ENCODE measurements around the gene NAALADL1.
"Not testable (repeated sequence)": the region's sequence is repeated elsewhere in the genome, so short reads cannot be mapped to it uniquely, and the experiment has no call there.

NAALADL1 gene

DNA sequence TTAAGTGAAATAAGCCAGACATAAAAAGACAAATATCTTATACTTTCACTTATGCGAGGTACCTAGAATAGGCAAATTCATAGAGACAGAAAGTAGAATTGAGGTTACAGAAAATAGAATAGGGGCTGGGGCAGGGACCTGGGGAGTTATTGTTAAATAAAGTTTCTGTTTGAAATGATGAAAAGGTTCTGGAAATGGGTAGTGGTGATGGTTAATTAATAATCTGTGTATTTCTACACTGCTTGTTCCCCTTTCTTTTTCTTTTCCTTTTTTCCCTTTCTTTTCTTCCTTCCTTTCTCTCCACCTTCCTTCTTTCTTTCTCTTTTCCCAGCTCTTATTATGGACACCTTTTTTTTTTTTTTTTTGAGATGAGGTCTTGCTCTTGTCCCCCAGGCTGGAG lies 2.8 kb downstream of the NAALADL1 start:
- DNase-seq (ENCODE audit: low spot score): no peak
- no peak for FAIRE-seq

DNA sequence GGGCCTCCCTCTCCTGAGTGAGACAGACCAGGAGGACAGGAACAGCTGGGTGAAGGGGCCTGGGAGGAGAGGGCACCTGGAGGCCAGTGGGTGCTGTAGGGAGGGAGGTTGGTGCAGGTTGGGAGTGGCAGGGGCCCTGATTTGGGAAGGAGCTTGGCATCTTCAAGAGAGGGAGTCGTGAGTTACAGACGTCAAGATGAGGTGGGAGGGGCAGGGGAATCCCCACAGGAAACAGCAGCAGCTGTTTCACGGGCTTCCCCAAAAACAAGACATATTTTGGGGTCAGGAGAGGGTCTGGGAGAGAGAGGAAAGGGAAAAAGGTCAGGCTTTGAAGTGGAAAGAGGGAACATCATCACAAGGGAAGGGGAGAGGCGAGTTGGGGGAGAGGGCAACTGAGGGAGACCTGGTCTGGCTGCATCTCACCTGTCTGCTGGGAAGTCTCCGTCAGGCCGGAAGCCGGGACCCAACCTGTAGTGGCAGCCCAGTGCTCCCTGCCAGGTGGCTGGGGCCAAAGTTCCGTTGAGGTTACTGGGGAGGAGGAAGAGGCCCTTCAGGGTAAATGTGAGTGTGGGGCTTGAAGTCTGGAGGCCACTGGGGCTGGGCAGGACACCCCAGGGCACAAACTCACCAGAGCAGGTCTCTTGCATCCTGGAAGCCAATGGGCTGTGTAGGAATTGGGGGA lies 4.4 kb downstream of the NAALADL1 start:
- FAIRE-seq (no peak), DNase-seq (ENCODE audit: low spot score) (no peak)

DNA sequence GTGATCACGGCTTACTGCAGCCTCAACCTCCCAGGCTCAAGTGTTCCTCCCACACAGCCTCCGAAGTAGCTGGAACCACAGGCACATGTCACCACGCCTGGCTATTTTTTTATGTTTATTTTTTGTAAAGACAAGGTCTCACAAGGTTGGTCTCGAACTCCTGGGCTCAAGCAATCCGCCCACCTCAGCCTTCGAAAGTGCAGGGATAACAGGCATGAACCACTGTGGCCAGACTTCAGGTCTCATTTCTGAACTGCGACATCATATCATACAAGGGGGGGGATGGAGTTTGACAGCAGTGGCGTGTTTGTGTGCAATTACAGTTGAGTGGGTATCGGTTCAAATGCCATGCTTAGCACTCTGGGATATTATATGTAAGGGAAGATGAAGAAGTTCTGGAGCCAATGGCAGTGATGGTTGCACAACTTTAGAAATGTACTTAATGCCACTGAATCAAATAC lies 6.9 kb downstream of the NAALADL1 start:
- DNase-seq (ENCODE audit: low spot score) (no peak), FAIRE-seq (no peak)

DNA sequence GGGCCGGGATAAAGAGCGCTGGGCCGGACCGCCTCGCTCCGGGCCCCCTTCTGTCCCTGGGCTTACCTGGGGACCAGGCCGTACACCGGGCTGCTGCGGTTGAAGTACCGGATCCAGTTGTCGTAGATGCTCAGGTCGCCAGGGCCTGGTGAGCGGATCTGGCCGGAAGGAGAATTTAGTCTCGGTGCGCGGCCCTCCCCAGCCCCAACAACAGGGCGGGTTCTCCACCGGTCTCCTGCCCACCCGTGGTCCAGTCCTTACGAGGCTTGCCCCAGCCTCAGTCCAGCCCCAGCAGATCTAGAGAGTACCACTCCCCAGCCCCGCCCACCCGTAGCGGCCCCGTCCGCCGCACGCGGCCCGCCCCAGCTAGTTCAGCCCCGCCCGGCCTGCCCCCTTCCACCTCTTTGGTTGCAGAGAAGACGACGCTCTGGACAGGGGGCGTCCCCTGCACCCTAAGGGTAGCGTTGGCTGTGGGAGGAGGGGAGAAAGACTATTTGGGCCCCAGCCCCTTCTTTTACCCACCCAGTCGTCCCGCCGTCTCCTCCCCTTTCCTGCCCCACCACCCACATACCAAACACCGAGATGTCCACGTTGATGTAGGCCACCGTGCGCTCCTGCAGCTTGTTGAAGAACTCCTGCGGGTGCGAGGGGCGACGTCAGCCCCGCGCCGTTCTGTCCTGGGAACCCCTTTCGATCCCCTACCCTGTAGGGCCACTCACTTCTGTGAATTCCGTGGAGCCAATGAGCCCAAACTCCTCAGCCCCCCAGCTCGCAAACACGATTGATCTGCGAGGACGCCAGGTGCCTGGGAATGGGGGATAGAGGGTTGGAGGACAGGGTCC lies 10.6 kb downstream of the NAALADL1 start:
- FAIRE-seq (no peak), DNase-seq (ENCODE audit: low spot score) (no peak)

DNA sequence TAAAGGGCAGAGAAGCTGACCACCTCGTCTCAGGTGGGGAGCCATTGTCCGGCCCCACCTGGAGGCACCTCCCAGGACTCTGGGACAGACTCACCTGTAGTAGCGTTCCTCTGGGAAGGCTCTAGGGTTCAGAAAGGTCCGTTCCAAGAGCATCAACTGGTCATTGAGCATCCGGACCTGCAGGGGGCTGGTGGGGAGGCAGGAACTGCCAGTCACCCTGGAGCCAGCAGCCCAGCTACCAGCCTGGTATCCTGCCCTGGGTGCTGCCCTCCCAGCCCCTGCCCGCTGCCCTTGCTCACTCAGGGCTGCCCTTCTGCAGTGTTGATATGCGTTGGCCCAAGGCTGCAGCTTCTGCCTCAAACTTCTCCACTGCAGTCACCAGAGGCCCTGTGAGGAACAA lies 12.6 kb downstream of the NAALADL1 start:
- FAIRE-seq: no peak
- no peak for DNase-seq (ENCODE audit: low spot score)

DNA sequence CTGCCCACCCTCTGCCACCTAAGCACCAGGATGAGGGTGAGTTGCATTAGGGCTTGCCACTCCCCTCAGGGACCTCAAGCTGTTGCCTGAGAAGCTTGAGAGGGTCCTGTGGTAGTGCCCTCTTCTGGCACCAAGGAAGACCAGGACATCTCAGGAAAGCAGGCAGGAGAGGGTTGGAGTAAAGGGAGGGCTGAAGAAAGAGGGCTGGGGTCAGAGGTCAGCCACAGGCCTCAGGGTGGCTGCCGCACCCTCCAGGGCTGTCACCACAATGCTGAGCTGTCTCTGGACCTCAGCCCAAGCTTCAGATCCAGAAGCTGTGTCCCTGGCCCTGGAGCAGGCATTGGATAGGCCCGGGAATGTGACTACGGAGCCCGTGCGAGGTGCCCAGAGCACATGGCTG lies 13.3 kb downstream of the NAALADL1 start:
- FAIRE-seq (no peak), DNase-seq (ENCODE audit: low spot score) (no peak)

DNA sequence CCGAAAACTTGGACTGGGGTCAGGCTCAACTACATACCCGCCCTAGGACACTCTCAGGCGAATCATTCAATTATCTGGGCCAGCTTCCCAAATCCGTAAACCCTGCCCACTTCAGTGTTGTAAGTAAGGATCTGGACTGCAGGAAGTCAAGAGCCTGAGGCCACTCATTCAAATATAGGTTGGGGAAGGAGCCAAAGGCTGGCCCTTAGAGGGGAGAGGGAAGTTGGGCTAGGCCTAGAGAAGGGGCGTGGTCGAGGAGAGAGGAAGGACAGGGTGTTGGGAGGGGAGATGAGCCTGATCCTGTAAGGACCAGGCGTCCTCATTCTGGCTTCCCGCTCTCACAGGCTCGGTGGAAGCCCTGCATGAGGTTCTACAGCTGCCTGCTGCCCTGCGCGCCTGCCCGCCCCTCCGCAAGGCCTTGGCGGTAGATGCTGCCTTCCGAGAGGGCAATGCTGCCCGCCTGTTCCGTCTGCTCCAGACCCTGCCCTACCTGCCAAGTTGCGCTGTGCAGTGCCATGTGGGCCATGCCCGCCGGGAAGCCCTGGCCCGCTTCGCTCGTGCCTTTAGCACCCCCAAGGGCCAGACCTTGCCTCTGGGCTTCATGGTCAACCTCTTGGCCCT lies 14.4 kb downstream of the NAALADL1 start:
- no peak for FAIRE-seq
- no peak for DNase-seq (ENCODE audit: low spot score)

DNA sequence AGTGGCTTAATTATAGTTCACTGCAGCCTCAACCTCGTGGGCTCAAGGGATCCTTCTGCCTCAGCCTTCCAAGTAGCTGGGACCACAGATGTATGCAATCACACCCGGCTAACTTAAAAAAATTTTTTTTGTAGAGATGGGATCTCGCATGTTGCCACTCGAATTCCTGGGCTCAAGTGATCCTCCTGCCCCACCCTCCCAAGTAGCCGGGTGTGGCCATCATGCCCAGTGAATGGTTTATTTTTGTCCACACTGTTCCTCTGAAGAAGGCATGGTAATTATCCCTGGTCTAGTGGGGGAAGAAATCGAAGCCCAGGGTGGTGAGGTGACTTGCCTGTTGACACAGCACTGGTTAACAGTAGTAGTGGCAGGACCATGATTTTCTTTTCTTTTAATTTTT lies 15.5 kb downstream of the NAALADL1 start:
- FAIRE-seq (no peak), DNase-seq (ENCODE audit: low spot score) (no peak)

DNA sequence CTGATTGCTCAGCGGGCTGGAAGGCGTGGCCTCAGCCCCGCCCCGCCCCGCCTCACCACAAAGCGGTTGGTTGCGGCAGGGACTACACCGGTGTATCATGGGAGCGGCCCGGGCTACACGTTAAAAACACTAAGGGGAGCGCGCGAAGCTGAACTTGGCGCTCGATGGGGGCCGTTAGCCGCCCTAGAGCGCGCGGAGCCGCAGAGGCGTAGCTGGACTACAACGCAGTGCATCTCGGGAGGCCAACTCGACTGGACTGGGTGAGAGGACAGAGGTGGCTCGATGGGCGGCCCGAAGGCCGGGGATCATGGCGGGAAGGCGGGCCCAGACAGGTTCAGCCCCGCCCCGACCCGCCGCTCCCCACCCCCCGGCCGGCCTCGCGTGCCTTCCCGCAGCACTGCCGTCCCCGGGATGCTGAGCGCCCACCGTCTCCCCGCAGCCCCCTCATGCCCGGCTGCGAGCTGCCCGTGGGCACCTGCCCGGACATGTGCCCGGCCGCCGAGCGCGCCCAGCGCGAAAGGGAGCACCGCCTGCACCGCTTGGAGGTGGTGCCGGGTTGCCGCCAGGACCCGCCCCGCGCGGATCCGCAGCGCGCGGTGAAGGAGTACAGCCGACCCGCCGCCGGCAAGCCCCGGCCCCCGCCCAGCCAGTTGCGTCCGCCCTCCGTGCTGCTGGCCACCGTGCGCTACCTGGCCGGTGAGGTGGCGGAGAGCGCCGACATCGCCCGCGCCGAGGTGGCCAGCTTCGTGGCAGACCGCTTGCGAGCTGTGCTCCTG lies 17.3 kb downstream of the NAALADL1 start, which contains the start of gene SAC3D1:
TSS of gene SAC3D1 (plus strand) at position 364 of the 776 bp plus-strand sequence. CDS start at position 447, 83 bp downstream.
- peak; percentile 82 for FAIRE-seq

DNA sequence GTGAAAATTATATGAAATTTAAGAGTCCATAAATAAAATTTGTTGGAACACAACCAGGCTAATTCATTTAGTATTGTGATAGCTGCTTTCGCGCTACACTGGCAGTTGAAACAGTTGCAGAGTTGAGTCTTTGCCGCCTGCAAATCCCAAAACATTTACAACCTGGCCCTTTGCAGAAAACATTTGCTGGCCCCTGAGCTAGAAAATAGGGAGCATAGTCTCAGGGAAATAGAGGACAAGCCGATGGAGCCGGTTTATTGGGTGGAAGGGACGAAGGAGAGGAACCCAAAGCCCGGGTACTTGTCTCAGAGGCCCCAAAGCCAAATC lies 17.9 kb downstream of the NAALADL1 start:
- FAIRE-seq (no peak), DNase-seq (ENCODE audit: low spot score) (no peak)

More for the DNA sequence above, 17.3 kb downstream of the NAALADL1 start, which contains the start of gene SAC3D1:
- peak; percentile 89 for DNase-seq (ENCODE audit: low spot score)

DNA sequence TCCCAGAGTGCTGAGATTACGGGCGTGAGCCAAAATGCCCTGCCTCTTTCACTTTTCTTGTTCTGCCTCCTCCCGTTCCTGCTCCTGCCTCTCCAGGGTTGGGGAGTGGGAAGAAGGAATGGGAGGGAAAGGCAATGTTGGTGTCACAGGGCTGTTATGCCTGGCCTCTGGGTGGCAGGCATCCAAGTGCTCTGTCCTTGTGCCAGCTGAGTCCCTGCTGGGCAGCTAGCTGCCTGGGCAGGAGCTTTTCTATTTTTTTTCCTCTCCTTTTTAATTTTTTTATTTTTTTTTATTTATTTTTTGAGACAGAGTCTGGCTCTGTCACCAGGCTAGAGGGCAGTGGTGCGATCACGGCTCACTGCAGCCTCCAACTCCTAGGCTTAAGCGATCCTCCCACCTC lies 21.4 kb downstream of the NAALADL1 start:
- no peak for DNase-seq (ENCODE audit: low spot score)
- no peak for FAIRE-seq

DNA sequence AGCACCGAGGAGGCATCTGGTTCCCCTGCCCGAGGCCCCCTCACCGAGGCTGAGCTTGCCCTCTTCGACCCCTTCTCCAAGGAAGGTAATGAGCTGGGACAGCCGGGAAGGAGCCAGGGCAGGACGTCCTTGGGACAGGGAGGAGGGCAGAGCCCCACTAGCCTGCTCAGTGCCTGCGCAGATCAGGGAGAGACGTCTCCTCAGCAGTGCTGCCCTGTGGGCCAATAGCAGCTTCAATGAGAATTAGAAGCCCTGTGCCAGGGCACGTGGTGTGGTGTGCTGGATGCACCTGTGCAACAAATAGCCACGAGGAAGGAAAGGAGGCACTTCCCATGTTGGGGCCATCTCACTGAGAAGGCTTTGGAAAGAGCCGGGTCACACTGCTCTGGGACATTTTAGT lies 22.8 kb downstream of the NAALADL1 start:
- no peak for FAIRE-seq
- no peak for DNase-seq (ENCODE audit: low spot score)

DNA sequence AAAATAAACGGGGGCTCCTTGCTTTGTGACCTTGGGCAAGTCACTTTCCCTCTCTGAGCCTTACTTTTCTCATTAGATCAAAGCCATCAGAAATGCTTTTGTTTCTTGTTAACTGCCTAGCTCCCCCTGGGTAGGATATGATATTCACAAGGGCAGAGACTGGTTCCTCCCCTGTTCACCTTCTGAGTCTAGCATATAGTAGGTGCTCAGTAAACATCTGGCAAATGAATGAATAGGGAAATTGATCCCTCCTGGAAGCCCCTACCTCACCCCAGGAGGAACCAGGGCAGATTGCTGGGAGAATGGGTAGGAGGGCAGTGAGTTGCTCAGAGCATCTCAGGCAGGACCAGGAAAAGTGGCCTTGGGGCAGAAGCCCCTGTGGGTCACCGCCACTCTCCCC lies 23.9 kb downstream of the NAALADL1 start:
- FAIRE-seq (no peak), DNase-seq (ENCODE audit: low spot score) (no peak)

DNA sequence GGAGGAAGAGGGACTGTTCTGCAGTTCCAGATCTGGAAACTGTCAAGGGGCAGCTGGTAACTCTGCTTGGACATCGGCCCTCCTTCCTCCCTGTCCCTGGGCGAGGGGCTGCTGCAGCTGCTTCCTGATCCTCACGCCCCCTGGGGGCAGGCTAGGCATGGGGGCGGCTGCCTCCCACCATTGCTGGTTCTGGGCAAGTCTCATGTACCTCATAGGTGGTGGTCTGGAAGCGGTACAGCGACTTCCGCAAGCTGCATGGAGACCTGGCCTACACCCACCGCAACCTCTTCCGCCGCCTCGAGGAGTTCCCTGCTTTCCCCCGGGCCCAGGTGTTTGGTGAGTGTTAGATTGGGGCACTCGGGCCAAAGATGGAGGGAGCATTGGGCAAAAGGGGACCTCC lies 26.1 kb downstream of the NAALADL1 start:
- no peak for FAIRE-seq
- DNase-seq (ENCODE audit: low spot score): no peak

DNA sequence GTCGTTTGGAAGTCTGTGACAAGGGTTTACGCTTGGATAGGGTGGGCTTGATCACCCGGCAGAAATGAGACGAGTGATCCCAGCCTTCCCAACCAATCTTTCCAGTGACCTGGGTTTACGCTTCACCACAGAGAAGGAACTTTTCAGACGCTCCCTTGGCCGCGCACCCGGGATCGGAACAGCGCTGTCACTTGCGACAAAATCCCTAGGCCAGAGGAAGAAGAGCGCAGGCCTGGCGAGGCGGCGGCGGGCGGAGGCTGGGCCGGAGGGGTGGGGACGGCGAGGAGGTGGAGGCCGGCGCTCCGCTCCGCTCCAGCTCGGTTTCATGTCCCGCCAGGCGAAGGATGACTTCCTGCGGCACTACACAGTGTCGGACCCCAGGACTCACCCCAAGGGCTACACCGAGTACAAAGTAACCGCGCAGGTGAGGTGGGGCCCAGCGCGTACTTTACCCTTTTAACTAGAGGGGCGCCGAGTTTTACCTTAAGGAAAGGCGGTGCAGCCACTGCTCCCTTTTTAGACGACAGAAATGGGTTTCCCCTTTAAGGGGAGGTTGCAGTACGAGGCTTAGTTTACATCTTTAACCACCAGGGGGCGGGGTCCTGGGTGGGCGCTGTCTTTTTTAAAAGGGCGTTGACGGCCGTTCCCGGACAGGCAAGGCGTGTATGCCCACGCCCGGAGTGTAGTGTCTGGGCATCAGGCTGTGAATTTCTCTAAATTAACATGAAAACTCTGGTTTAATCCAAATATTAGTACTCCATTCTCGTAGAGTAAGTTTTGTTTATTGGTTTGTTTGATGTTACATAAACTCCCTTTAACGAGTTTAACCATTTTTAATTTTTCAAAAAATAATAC lies 30.9 kb downstream of the NAALADL1 start, which contains the start of gene SNX15:
TSS of gene SNX15 (plus strand) at position 227 of the 855 bp plus-strand sequence. CDS start at position 326, 99 bp downstream.
- FAIRE-seq (no peak), DNase-seq (ENCODE audit: low spot score) (peak; percentile 88)

DNA sequence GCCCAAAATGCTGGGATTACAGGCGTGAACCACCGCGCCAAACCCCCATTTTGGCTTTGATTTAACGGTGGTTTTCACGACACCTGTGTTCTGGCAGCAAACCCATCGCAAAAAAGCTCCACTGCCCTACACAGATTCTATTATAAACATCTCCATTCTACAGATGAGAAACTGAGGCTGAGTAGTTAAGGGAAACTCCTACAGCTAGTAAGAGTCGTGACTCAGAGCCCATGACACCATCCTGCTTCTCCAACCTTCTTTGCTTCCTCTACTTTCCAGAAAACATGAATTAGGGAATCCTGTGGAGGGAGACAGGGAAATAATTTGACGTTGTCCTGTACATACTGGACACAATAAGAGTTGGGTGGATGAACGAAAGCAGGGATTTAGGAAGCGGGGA lies 31.5 kb downstream of the NAALADL1 start:
- DNase-seq (ENCODE audit: low spot score) (peak; percentile 54), FAIRE-seq (no peak)

DNA sequence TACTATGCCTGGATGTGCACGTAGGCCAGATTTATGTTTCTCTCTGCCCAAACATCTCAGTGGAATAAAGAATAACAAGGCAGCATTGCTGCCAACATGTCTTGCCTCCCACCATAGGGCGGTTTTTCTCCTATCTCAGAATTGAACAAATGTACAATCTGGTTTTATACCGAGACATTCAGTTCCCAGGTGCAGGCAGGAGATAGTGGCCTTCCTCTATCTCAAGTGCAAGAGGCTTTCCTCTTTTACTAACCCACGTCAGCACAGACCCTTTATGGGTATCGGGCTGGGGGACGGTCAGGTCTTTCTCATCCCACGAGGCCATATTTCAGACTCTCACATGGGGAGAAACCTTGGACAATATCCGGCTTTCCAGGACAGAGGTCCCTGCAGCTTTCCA lies 34.9 kb downstream of the NAALADL1 start:
- FAIRE-seq; DNase-seq (ENCODE audit: low spot score): not testable (repeated sequence)

DNA sequence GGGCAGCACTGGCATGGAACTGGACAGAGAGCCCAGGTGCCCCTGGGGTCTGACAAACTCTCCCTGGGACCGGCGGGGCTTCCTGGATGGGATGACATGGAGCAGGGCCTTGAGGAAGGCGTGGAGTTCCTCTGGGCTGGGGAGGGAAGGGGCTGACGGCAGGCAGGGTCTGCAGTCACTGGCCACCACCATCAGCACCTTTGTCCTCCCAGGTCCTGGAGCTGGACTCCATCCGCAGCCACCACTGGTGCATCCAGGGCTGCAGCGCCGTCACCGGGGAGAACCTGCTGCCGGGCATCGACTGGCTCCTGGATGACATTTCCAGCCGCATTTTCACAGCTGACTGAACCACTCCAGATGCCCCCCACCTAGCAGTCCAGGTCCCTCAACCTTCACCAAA lies 36.8 kb downstream of the NAALADL1 start:
- FAIRE-seq (no peak), DNase-seq (ENCODE audit: low spot score) (no peak)

DNA sequence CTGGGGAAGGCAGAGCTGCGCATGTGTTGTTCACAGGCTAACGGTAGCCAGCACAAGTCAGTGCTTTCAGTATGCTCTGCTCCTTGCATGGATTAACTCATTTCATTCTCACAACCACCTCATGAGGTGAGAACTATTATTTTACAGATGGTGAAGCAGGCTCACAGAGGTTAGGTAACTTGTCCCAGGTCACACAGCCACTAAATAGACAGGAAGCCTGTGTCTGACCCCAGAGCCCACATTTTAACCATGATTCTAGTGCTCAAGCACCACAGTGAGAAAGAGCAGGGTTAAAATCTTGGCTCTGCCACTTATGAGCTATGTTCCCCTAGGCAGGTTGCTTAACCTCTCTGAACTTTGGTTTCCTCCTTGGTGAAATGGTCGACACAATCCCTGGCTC lies 37.4 kb downstream of the NAALADL1 start:
- FAIRE-seq: no peak
- DNase-seq (ENCODE audit: low spot score): no peak

DNA sequence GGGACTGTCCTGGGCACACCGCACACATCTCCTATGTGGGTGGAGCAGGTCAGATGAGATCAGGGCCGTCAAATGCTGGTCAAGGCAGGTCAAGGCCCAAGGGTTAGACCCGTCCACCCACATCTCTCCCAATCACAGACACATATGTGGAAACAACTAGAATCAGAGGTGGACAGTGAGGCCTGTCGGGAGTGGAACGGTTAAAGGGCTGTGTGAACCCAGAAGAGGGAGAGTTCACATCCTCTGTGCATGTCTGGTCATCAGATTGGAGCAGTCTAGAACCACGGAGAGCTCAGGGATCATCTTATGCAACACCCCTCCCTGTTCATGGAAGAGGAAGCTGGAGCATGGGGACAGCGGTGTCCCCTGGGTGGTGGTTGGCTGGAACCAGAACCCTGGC lies 38.5 kb downstream of the NAALADL1 start:
- FAIRE-seq (no peak), DNase-seq (ENCODE audit: low spot score) (no peak)

All from RCC 7860 (cell line).